T-helper 1 cell treated with Interleukin-12 subunit alpha and Interleukin-12 subunit beta and Interleukin-4 antibody, amounts not matched to agents 30 ng/mL and 1 ng/mL, for 36 hours (primary cell): ENCODE measurements around the gene HLA-DQB2. TPM values are rescaled to one million over a fixed set of nuclear protein-coding genes. Genes with fewer than 3 reads are reported as not detected.
"Not testable (repeated sequence)": the region's sequence is repeated elsewhere in the genome, so short reads cannot be mapped to it uniquely, and the experiment has no call there.

Experiments
- intact Hi-C: fragments of 100-400 bp; cut with micrococcal nuclease; formaldehyde crosslinking; loops from one replicate; pipeline ENCODE4 v1.15.1; 2024
- total RNA-seq: library from RNA; stranded (reverse); gene quantifications from 2 replicates; pipeline ENCODE4 v1.2.3, GENCODE V29; 2022

Gene HLA-DQB2
- 7.1 and 7.7 TPM in 2 replicates for total RNA-seq

GRCh38 chr6:32763421-32763820, at the start of gene HLA-DQB2:
Gene HLA-DQB2, minus strand, starts transcription at chr6:32763532. Its CDS starts 62 bp downstream, at chr6:32763470.
- intact Hi-C loops: no loop called here

GRCh38 chr6:32809171-32809570, 45.8 kb upstream of the HLA-DQB2 start:
- intact Hi-C loops: no loop called here

- intact Hi-C loops: no loop called here
These were observed 43.8 kb upstream of the HLA-DQB2 start for GRCh38 chr6:32807020-32807580.

GRCh38 chr6:32805404-32805803, 42.1 kb upstream of the HLA-DQB2 start:
- intact Hi-C loops: not testable (repeated sequence)

GRCh38 chr6:32803416-32803815, 40.1 kb upstream of the HLA-DQB2 start:
- intact Hi-C loops: no loop called here

- intact Hi-C loops: no loop called here
These were observed 36.4 kb upstream of the HLA-DQB2 start for GRCh38 chr6:32799740-32800139.

- intact Hi-C loops: no loop called here
These were observed 35.8 kb upstream of the HLA-DQB2 start for GRCh38 chr6:32799168-32799567.

- intact Hi-C loops: loop anchor here (1.0 to 2.0 kb wide), 4 partner anchors 71 to 552 kb away; no protein-coding TSS in a partner anchor
These were observed 33.8 kb upstream of the HLA-DQB2 start for GRCh38 chr6:32796848-32797776.

GRCh38 chr6:32794510-32794909, 31.2 kb upstream of the HLA-DQB2 start:
- intact Hi-C loops: no loop called here

- intact Hi-C loops: no loop called here
These were observed 29.6 kb upstream of the HLA-DQB2 start for GRCh38 chr6:32792901-32793435.

- intact Hi-C loops: no loop called here
These were observed 27.0 kb upstream of the HLA-DQB2 start for GRCh38 chr6:32790306-32790705.

- intact Hi-C loops: loop anchor here (1.0 kb wide), 3 partner anchors 86 to 373 kb away; no protein-coding TSS in a partner anchor
These were observed 22.6 kb upstream of the HLA-DQB2 start for GRCh38 chr6:32785781-32786533.

GRCh38 chr6:32782923-32783322, 19.6 kb upstream of the HLA-DQB2 start:
- intact Hi-C loops: not testable (repeated sequence)

GRCh38 chr6:32779036-32779435, 15.7 kb upstream of the HLA-DQB2 start:
- intact Hi-C loops: no loop called here

- intact Hi-C loops: no loop called here
These were observed 11.7 kb upstream of the HLA-DQB2 start for GRCh38 chr6:32775071-32775470.

- intact Hi-C loops: no loop called here
These were observed 11.1 kb upstream of the HLA-DQB2 start for GRCh38 chr6:32774426-32774825.

GRCh38 chr6:32772656-32773055, 9.3 kb upstream of the HLA-DQB2 start:
- intact Hi-C loops: no loop called here

GRCh38 chr6:32764048-32764447, 716 bp upstream of the HLA-DQB2 start:
- intact Hi-C loops: no loop called here

GRCh38 chr6:32761548-32761947, 1.8 kb downstream of the HLA-DQB2 start:
- intact Hi-C loops: no loop called here

- intact Hi-C loops: no loop called here
These were observed 2.3 kb downstream of the HLA-DQB2 start for GRCh38 chr6:32761072-32761471.

- intact Hi-C loops: no loop called here
These were observed 3.7 kb downstream of the HLA-DQB2 start for GRCh38 chr6:32759669-32760068.
